Measurements from ENCODE around the gene LMO2. TPM values are rescaled to one million over a fixed set of nuclear protein-coding genes. Genes with fewer than 3 reads are reported as not detected.

Gene LMO2
- total RNA-seq, 2 experiments from 2014 or later: not detected

- Mint-ChIP-seq H3K27me3 (peaks cover 73% of the 10 kb centered on the region), H3K4me1 (peaks cover 31% of the 10 kb centered on the region), H3K36me3 (ENCODE audit: low read depth) (peaks cover 2% of the 10 kb centered on the region), H3K9me3 (peaks cover 3% of the 10 kb centered on the region), H3K4me3 (peak overlapping the region; percentile 2), H3K27ac (peak overlapping the region; percentile 38)
- ChIA-PET CTCF (interaction anchor here (0.6 kb wide), 1 partner anchor 144 kb away, joined by 3 read pairs; no protein-coding TSS in a partner anchor), POLR2A (no interaction called here)
- peak; percentile 76 for DNase-seq
Measured at GRCh38 chr11:33893711-33894397, 2.0 kb upstream of the LMO2 start.

- peaks cover 78% of the 10 kb centered on the region for H3K27me3 Mint-ChIP-seq
Measured at GRCh38 chr11:33892906-33893594, 1.2 kb upstream of the LMO2 start.

DNA sequence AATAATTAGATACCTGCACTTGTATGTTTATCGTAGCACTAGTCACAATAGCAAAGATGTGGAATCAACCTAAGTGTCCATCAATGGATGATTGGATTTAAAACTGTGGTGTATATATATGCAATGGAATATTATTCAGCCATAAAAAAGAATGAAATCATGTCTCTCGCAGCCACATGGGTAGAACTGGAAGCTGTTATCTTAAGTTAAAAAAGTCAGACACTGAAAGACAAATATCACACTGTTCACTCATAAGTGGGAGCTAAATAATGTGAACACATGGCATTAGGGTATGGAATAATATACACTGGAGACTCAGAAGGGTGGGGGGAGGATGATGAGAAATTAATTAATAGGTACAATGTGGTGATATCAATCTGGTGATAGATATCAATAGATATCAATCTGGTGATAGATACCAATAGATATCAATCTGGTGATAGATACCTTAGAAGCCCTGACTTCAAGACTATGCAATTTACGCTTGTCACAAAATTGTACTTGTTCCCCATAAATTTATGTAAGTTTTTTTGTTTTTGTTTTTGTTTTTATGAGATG, 2.0 kb downstream of the LMO2 start:
- peaks cover 2% of the 10 kb centered on the region for H3K36me3 Mint-ChIP-seq (ENCODE audit: low read depth)
- peaks cover 3% of the 10 kb centered on the region for H3K9me3 Mint-ChIP-seq
- DNase-seq: no peak
- H3K27me3 Mint-ChIP-seq: peaks cover 78% of the 10 kb centered on the region
- CTCF ChIA-PET: interaction anchor here (0.6 to 1.4 kb wide), 3 partner anchors 9 to 129 kb away, joined by 3 to 4 read pairs (median 4); no protein-coding TSS in a partner anchor
- peaks cover 25% of the 10 kb centered on the region for H3K4me1 Mint-ChIP-seq
- H3K4me3 Mint-ChIP-seq: no peak overlapping the region
- H3K27ac Mint-ChIP-seq: no peak overlapping the region
- POLR2A ChIA-PET: no interaction called here

More at GRCh38 chr11:33892906-33893594, 1.2 kb upstream of the LMO2 start:
- Mint-ChIP-seq H3K36me3 (ENCODE audit: low read depth) (peaks cover 2% of the 10 kb centered on the region), H3K4me1 (peaks cover 29% of the 10 kb centered on the region), H3K27ac (peak overlapping the region; percentile 38), H3K4me3 (peak overlapping the region; percentile 2), H3K9me3 (peaks cover 3% of the 10 kb centered on the region)
- POLR2A ChIA-PET: no interaction called here
- DNase-seq: no peak
- CTCF ChIA-PET: interaction anchor here (0.6 to 1.2 kb wide), 2 partner anchors 18 to 145 kb away, joined by 3 to 5 read pairs; no protein-coding TSS in a partner anchor

- DNase-seq: no peak
- H3K4me1 Mint-ChIP-seq: peaks cover 19% of the 10 kb centered on the region
- peaks cover 77% of the 10 kb centered on the region for H3K27me3 Mint-ChIP-seq
- ChIA-PET CTCF (interaction anchor here (0.6 to 1.4 kb wide), 2 partner anchors 9 to 381 kb away, joined by 3 to 4 read pairs; no protein-coding TSS in a partner anchor), POLR2A (no interaction called here)
- H3K9me3 Mint-ChIP-seq: peaks cover 3% of the 10 kb centered on the region
- H3K27ac Mint-ChIP-seq: no peak overlapping the region
- H3K36me3 Mint-ChIP-seq (ENCODE audit: low read depth): peaks cover 2% of the 10 kb centered on the region
- H3K4me3 Mint-ChIP-seq: no peak overlapping the region
Measured at GRCh38 chr11:33889296-33889695, 2.6 kb downstream of the LMO2 start.

- Mint-ChIP-seq H3K27me3 (peaks cover 77% of the 10 kb centered on the region), H3K9me3 (peaks cover 3% of the 10 kb centered on the region), H3K4me1 (peaks cover 5% of the 10 kb centered on the region), H3K27ac (no peak overlapping the region), H3K36me3 (ENCODE audit: low read depth) (peaks cover 2% of the 10 kb centered on the region), H3K4me3 (no peak overlapping the region)
- ChIA-PET CTCF (no interaction called here), POLR2A (no interaction called here)
- DNase-seq: no peak
Measured at GRCh38 chr11:33887886-33888285, 4.0 kb downstream of the LMO2 start.

DNA sequence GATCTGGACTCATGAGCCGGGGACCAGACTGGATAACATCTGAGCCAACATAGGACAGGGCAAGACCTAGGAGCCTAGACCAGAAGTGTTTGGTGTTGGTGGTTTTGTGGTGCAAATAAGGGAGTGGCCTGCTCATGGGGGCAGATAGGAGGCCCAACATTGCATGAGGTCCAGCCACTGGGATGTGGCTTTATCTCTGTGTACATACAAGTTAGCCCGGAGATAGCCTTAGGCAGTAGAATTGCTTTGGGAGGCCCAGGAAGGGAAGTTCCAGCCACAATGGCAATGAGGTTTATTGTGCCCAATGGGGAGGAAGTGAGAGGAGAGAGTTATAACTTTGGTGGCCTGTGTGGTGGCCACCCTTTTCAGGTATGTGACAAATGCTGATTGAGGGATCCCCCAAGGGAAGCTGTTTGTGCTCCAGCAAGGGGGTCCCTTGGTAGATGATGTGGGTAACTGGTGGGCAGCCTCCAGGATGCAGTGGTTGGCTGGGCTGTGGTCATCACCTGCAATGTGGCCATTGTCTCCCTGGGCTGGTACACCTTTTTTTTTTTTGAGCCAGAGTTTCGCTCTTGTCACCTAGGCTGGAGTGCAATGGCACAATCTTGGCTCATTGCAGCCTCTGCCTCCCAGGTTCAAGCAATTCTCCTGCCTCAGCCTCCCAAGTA, 6.4 kb downstream of the LMO2 start:
- no peak overlapping the region for H3K27ac Mint-ChIP-seq
- ChIA-PET CTCF (no interaction called here), POLR2A (no interaction called here)
- peaks cover 2% of the 10 kb centered on the region for H3K36me3 Mint-ChIP-seq (ENCODE audit: low read depth)
- H3K27me3 Mint-ChIP-seq: peaks cover 79% of the 10 kb centered on the region
- no peak for DNase-seq
- H3K9me3 Mint-ChIP-seq: peaks cover 3% of the 10 kb centered on the region
- H3K4me1 Mint-ChIP-seq: no peaks in the 10 kb centered on the region
- H3K4me3 Mint-ChIP-seq: no peak overlapping the region

DNA sequence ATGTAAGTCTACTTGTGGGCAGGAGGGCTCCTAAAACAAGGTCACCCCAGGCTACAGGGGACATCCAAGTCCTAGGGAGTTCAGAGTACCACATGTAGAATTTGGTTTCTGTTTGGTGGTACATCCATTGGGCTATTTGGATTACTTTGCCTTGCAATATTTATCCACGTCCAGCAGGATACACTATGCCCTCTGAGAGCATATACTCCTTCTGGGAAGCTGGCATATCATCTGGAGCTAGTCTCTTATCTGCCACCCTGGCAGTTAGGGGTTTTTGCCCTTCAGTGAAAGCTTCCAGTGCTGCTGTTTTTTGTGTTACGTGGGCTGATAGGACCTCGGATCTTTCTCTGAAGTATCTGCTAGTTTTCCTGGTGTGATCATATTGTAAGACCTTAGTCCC, 7.3 kb downstream of the LMO2 start:
- DNase-seq: no peak
- H3K4me3 Mint-ChIP-seq: no peak overlapping the region
- H3K4me1 Mint-ChIP-seq: no peaks in the 10 kb centered on the region
- ChIA-PET POLR2A (no interaction called here), CTCF (no interaction called here)
- no peak overlapping the region for H3K27ac Mint-ChIP-seq
- no peaks in the 10 kb centered on the region for H3K36me3 Mint-ChIP-seq (ENCODE audit: low read depth)
- H3K27me3 Mint-ChIP-seq: peaks cover 80% of the 10 kb centered on the region
- H3K9me3 Mint-ChIP-seq: no peaks in the 10 kb centered on the region

- Mint-ChIP-seq H3K27ac (no peak overlapping the region), H3K36me3 (ENCODE audit: low read depth) (no peaks in the 10 kb centered on the region), H3K4me3 (no peak overlapping the region), H3K9me3 (no peaks in the 10 kb centered on the region), H3K27me3 (peaks cover 78% of the 10 kb centered on the region), H3K4me1 (no peaks in the 10 kb centered on the region)
- CTCF ChIA-PET: no interaction called here
- POLR2A ChIA-PET: no interaction called here
- no peak for DNase-seq
Measured at GRCh38 chr11:33884035-33884434, 7.8 kb downstream of the LMO2 start.

DNA sequence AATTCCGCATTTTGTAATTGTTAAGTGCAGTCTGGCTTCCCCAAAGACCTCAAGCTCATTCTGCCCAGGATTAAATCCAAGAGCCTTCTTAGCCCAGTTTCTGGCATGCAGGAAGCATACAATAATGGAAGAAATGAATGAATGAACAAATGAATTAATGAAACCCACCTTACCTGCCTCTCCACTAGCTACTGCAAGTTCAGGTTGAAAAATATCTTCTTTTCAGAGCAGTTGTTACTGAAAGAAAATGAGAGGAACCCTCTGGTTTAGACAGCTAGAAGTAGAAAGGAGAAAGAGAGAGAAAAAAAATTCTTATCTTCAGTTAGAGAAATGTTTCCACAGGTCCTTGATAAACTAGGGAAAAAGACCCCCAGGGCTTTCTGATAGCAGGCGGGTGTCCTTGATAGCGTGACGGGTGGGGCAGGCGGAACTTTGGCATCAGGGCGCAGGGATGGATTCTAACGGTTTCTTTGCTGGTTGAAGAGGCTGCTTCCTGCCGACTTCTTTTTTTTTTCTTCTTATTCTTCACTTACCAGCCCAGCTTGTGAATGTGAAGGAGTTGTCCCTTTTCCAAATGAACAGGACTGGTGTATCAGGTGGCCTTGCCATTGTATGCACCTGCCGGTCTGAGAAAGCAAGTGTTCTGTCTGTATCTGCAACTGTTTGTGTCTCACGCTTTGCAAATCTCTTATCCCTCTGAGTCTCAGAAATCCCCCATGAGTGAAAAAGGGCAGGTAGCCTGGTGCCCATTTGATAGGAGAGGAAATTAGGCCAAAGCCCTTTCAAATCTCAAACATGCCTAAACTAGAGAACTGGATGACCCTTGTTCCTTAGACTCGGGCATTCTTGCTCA, 10.0 kb downstream of the LMO2 start:
- Mint-ChIP-seq H3K27me3 (peaks cover 77% of the 10 kb centered on the region), H3K9me3 (no peaks in the 10 kb centered on the region), H3K4me1 (no peaks in the 10 kb centered on the region), H3K4me3 (no peak overlapping the region), H3K36me3 (ENCODE audit: low read depth) (no peaks in the 10 kb centered on the region), H3K27ac (no peak overlapping the region)
- ChIA-PET CTCF (interaction anchor here (1.2 kb wide), 1 partner anchor 18 kb away, joined by 3 read pairs; no protein-coding TSS in a partner anchor), POLR2A (no interaction called here)
- no peak for DNase-seq

DNA sequence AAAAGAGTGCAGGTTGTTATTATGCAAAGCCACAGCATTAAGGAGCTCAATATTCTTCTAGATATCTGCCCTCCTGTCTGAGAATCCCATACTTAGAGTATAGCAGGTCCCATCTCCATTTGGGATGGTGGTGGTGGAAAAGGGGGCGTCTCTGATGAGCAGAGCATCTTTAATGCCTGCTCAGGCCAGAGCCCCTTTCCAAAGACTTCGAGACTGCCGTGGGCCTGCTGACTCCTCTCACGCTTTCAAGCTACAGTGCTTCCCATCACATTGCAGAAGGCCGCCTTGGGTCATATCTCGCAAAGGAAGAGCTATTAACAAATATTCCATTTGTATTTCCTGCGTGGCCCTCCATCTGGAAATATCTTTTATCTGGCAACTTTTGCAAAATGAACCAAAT, 10.9 kb downstream of the LMO2 start:
- no peak overlapping the region for H3K27ac Mint-ChIP-seq
- H3K27me3 Mint-ChIP-seq: peaks cover 81% of the 10 kb centered on the region
- ChIA-PET POLR2A (no interaction called here), CTCF (interaction anchor here (0.9 to 1.2 kb wide), 2 partner anchors 9 to 19 kb away, joined by 3 to 4 read pairs; no protein-coding TSS in a partner anchor)
- DNase-seq: no peak
- H3K4me3 Mint-ChIP-seq: no peak overlapping the region
- H3K9me3 Mint-ChIP-seq: no peaks in the 10 kb centered on the region
- H3K36me3 Mint-ChIP-seq (ENCODE audit: low read depth): no peaks in the 10 kb centered on the region
- H3K4me1 Mint-ChIP-seq: no peaks in the 10 kb centered on the region

DNA sequence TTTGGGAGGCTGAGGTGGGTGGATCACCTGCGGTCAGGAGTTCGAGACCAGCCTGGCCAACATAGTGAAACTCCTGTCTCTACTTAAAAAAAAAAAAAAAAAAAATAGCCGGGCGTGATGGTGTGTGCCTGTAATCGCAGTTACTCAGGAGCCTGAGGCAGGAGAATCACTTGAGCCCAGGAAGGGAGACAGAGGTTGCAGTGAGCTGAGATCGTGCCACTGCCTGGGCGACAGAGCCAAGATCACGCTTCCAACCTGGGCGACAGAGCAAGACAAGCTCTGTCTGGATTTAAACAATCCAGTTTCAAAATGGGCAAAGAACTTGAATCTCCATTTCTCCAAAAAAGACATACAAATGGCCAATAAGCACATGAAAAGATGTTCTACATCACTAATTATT, 12.5 kb downstream of the LMO2 start:
- DNase-seq: no peak
- POLR2A ChIA-PET: no interaction called here
- Mint-ChIP-seq H3K4me1 (no peaks in the 10 kb centered on the region), H3K27ac (no peak overlapping the region), H3K36me3 (ENCODE audit: low read depth) (no peaks in the 10 kb centered on the region), H3K4me3 (no peak overlapping the region), H3K9me3 (no peaks in the 10 kb centered on the region), H3K27me3 (peaks cover 83% of the 10 kb centered on the region)
- CTCF ChIA-PET: interaction anchor here (0.6 to 0.8 kb wide), 2 partner anchors 11 to 771 kb away, joined by 3 to 4 read pairs; no protein-coding TSS in a partner anchor

GRCh38 chr11:33877038-33877437, 14.8 kb downstream of the LMO2 start:
- Mint-ChIP-seq H3K27me3 (peaks cover 82% of the 10 kb centered on the region), H3K4me3 (no peak overlapping the region), H3K27ac (no peak overlapping the region), H3K9me3 (no peaks in the 10 kb centered on the region), H3K4me1 (no peaks in the 10 kb centered on the region), H3K36me3 (ENCODE audit: low read depth) (no peaks in the 10 kb centered on the region)
- ChIA-PET POLR2A (no interaction called here), CTCF (interaction anchor here (0.6 kb wide), 1 partner anchor 1972 kb away, joined by 3 read pairs; no protein-coding TSS in a partner anchor)
- DNase-seq: no peak

All from activated CD4-positive, alpha-beta T cell treated with anti-CD3 and anti-CD28 coated beads, Interleukin-2, amount 10 ng/mL, durations not matched to agents 7 days and 5 days (primary cell).